Activated T-helper 2 cell treated with anti-CD3 and anti-CD28 coated beads, Interferon-gamma antibody, Interleukin-2, Interleukin-4, amounts not matched to agents 10 μg/mL and 5 μg/mL and 100 μg/mL, durations not matched to agents 14 hours and 24 hours and 36 hours (primary cell): ENCODE data around the gene KRTAP10-9. TPM values are rescaled to one million over a fixed set of nuclear protein-coding genes. Genes with fewer than 3 reads are reported as not detected.
A peak's percentile ranks its signal among the peaks of the same experiment; 100 is the strongest.
"Not testable (repeated sequence)": the region's sequence is repeated elsewhere in the genome, so short reads cannot be mapped to it uniquely, and the experiment has no call there.

Source experiments
- DNase-seq: peaks from one replicate; pipeline ENCODE4 v3.0.0; 2021; ENCODE audit warnings: low spot score
- H3K27ac Mint-ChIP-seq: one replicate; pipeline ENCODE4 v1.8.0; 2021; ENCODE audit warnings: mixed read lengths
- H3K27me3 Mint-ChIP-seq: one replicate; pipeline ENCODE4 v1.8.0; 2021; ENCODE audit warnings: low read depth, mixed read lengths
- H3K36me3 Mint-ChIP-seq: one replicate; pipeline ENCODE4 v1.8.0; 2021; ENCODE audit warnings: low read depth, mixed read lengths
- H3K4me1 Mint-ChIP-seq: one replicate; pipeline ENCODE4 v1.8.0; 2021; ENCODE audit warnings: low read depth, mixed read lengths
- H3K4me3 Mint-ChIP-seq: one replicate; pipeline ENCODE4 v1.8.0; 2021; ENCODE audit warnings: low read depth, mild to moderate bottlenecking, moderate library complexity, mixed read lengths
- H3K9me3 Mint-ChIP-seq: one replicate; pipeline ENCODE4 v1.8.0; 2021; ENCODE audit warnings: mixed read lengths
- intact Hi-C: fragments of 100-400 bp; cut with micrococcal nuclease; formaldehyde crosslinking; loops from one replicate; pipeline ENCODE4 v1.15.1; 2023
- total RNA-seq: library from RNA; stranded (reverse); gene quantifications from 2 replicates; pipeline ENCODE4 v1.2.3, GENCODE V29; 2022

KRTAP10-9 gene
- total RNA-seq, 1 donor from 2014 or later, result not detected

DNA sequence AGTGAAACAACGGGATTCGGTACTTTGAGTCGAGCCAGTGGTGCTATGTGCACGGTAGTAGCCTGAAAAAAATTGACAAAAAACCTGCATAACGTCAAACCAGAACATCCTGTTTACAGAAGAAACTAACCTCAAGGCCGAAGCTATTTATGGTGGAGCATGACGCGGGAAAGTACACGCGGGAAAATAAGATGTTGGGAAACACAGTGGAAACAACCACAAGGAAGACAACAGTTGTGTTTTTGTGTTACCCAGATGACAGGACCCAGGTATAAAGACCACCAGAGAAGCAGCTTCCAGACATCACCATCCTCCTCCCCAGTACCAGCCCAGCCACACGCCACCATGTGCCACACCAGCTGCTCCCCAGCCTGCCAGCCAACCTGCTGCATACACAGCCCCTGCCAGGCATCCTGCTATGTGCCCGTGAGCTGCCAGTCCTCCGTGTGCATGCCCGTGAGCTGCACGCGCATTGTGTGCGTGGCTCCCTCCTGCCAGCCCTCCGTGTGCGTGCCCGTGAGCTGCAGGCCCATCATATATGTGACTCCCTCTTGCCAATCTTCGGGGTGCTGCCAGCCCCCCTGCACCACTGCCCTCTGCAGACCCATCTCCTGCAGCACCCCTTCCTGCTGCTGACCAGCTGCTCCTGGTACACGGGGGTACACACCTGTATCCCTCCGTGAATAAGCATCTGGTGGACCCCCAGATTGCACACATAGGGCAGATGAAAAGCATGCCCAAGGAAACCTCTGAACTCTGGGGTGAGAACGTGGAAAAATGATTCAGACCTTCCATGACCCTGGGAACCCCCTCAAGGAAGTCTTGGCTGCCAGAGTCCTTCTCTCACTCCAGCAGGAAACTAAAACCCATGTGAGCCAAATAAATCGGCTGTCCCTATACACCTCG is 31.0 kb downstream of the KRTAP10-9 start, which contains the start of gene KRTAP12-3:
Gene KRTAP12-3 (plus strand): TSS at position 298 of the 906 bp plus-strand sequence. CDS start 48 bp downstream, at position 346.
- DNase-seq, result peak; percentile 39
- peaks cover 33% of the 10 kb centered on the region for H3K36me3 Mint-ChIP-seq
- H3K4me3 Mint-ChIP-seq, result peak within 1 kb of the TSS; percentile 30
- H3K27me3 Mint-ChIP-seq, result peaks cover 8% of the 10 kb centered on the region
- H3K9me3 Mint-ChIP-seq, result peaks cover 39% of the 10 kb centered on the region
- H3K4me1 Mint-ChIP-seq, result peaks cover 40% of the 10 kb centered on the region
- intact Hi-C loops, result no loop called here
- peak within 1 kb of the TSS; percentile 54 for H3K27ac Mint-ChIP-seq

DNA sequence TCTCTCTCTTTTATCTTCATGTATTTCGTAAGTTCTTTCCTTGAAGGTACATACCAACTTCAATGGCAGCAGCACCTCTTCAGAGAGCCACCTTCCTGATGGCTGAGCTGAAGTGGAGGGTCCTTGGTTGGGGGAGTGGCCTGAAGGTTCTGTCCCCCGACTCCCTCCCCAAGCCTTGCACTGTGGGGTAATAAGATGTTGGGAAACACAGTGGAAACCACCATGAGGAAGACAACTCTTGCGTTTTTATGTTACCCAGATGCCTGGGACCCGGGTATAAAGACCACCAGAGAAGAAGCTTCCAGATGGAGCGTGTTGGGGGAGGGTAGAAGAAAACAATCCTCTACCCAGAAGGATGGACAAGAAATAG is 31.6 kb downstream of the KRTAP10-9 start:
- H3K27ac Mint-ChIP-seq, result peak overlapping the region; percentile 54
- intact Hi-C loops, result no loop called here

DNA sequence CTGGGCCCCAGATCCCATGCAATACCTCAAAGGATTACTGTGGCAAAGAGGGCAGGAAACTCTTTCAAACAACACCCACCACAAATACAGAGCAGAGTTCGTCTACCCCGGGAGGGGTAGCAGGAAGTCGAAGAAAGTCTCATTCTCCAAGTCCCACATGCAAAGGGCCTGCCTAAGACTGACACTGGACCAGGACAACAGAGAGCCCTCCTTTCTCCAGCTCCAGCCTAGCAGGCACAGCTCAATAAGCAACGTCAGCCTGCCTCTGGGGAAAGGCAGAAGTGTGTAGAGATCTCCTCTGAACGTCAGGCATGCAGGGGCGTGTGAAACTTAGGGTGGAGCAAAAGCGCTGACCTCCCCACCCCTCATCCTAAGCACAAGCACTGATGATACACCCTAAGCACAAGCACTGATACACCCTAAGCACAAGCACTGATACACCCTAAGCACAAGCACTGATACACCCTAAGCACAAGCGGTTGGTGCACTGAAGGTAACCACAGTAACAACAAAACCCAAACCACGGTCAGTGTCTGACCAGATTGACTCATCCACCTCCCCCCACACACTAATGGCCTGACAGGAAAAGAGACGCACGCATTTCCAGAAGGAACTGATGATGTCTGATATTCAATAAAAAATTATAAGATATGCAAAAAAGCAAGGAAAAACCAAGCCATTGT is 32.2 kb downstream of the KRTAP10-9 start:
- H3K27ac Mint-ChIP-seq, result peak overlapping the region; percentile 40
- H3K4me3 Mint-ChIP-seq, result no peak overlapping the region
- H3K4me1 Mint-ChIP-seq, result peaks cover 35% of the 10 kb centered on the region
- intact Hi-C loops, result no loop called here
- H3K36me3 Mint-ChIP-seq, result peaks cover 28% of the 10 kb centered on the region
- peaks cover 18% of the 10 kb centered on the region for H3K27me3 Mint-ChIP-seq
- no peak for DNase-seq
- peaks cover 39% of the 10 kb centered on the region for H3K9me3 Mint-ChIP-seq

More for the DNA sequence above, 31.6 kb downstream of the KRTAP10-9 start:
- Mint-ChIP-seq H3K27me3 (peaks cover 13% of the 10 kb centered on the region), H3K4me1 (peaks cover 40% of the 10 kb centered on the region), H3K9me3 (peaks cover 39% of the 10 kb centered on the region), H3K36me3 (peaks cover 33% of the 10 kb centered on the region), H3K4me3 (no peak overlapping the region)
- DNase-seq, result no peak

DNA sequence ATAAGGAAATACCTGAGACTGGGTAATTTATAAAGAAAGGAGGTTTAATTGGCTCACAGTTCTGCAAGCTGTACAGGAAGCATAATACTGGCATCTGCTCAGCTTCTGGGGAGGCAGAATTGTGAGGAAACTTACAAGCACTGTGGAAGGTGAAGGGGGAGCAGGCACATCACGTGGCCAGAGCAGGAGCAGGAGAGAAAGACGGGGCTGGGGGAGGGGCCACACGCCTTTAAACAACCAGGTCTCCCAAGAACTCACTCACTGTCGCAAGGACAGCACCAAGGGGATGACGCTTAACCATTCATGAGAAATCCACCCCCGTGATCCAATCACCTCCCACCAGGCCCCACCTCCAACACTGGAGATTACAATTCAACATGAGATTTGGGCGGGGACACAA is 34.7 kb downstream of the KRTAP10-9 start:
- DNase-seq, H3K27ac Mint-ChIP-seq, intact Hi-C loops, H3K4me3 Mint-ChIP-seq: not testable (repeated sequence)
- Mint-ChIP-seq H3K9me3 (peaks cover 23% of the 10 kb centered on the region), H3K36me3 (peaks cover 21% of the 10 kb centered on the region), H3K4me1 (peaks cover 29% of the 10 kb centered on the region), H3K27me3 (peaks cover 21% of the 10 kb centered on the region)

DNA sequence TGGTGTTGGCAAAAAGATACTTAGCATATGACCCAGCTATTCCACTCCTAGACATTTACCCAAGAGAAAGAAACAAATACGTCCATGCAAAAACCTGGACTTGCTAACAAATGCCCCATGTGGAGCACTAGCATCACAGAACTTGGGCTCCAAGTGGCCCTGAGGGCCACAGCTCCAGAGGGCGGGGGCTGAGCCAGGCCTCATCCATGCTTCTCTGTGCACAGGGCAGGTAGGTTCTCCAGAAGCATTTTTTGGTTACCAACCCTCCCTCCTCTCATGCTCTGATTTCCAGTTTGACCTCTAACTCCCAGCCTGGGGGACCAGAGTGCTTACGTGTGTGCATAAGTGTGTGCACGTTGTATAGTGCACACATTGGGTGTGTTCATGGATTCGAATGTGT is 37.8 kb downstream of the KRTAP10-9 start:
- H3K36me3 Mint-ChIP-seq, result no peaks in the 10 kb centered on the region
- H3K4me1 Mint-ChIP-seq, result peaks cover 2% of the 10 kb centered on the region
- intact Hi-C loops, result no loop called here
- H3K4me3 Mint-ChIP-seq, result no peak overlapping the region
- peaks cover 12% of the 10 kb centered on the region for H3K9me3 Mint-ChIP-seq
- H3K27me3 Mint-ChIP-seq, result peaks cover 23% of the 10 kb centered on the region
- H3K27ac Mint-ChIP-seq, result no peak overlapping the region
- DNase-seq, result no peak

DNA sequence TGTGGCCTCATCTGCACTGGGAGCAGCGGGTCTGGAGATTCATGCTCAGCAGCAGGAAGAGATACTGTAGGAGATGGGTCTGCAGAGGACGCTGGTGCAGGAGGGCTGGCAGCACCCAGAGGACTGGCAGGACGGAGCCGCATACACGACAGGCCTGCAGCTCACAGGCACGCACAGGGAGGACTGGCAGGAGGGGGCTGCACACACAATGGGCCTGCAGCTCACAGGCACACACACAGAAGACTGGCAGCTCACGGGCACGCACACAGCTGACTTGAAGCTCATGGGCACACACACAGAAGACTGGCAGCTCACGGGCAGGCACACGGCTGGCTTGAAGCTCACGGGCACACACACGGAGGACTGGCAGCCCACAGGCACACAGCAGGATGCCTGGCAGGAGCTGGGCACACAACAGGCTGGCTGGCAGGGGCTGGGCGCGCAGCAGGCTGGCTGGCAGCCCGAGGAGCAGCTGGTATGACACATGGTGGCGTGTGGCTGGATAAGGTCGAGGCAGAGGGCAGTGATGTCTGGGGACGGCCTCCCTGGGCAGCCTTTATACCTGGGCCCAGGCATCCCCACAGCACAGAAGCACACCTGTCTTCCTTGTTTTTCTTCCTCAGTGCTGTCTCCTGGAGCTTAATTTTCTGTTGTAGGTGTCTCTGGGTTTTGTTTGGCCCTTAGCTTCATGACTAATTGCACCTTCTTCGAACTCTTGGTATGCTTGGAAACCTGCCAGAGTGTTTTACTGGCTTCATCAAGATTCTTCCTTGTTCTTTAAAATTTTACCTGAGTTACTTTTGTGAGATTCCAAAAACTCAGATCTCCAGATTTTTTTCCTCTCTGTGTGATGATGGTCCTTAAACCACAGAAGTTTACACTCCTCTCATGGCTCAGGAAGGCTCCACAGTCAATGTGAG is 39.8 kb downstream of the KRTAP10-9 start, which contains the start of gene KRTAP12-2:
Gene KRTAP12-2 (minus strand): TSS at position 527 of the 920 bp plus-strand sequence. CDS start 41 bp downstream, at position 486.
- Mint-ChIP-seq H3K36me3 (no peaks in the 10 kb centered on the region), H3K27ac (no peak within 1 kb of the TSS), H3K9me3 (peaks cover 23% of the 10 kb centered on the region), H3K27me3 (peaks cover 20% of the 10 kb centered on the region), H3K4me3 (no peak within 1 kb of the TSS), H3K4me1 (no peaks in the 10 kb centered on the region)
- intact Hi-C loops, result no loop called here
- no peak for DNase-seq

DNA sequence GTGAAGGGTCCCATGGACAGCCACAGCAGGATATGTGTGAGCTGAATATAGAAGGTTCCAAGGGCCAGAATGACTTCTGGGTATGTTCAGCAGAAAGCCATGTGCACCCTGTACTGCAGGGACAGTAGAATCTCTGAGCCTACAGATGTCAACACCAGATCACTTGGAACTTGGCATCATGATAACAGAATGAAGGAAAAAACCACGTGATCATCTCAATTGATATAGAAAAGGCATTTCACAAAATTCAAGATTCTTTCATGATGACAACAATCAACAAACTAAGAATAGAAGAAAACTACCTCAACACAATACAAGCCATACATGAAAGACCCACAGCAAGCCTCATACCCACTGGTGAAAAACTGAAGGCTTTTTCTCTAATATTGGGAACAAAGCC is 40.7 kb downstream of the KRTAP10-9 start:
- peaks cover 16% of the 10 kb centered on the region for H3K27me3 Mint-ChIP-seq
- intact Hi-C loops, result no loop called here
- H3K4me1 Mint-ChIP-seq, result no peaks in the 10 kb centered on the region
- H3K4me3 Mint-ChIP-seq, result no peak overlapping the region
- H3K36me3 Mint-ChIP-seq, result no peaks in the 10 kb centered on the region
- no peak for DNase-seq
- H3K27ac Mint-ChIP-seq, result no peak overlapping the region
- H3K9me3 Mint-ChIP-seq, result peaks cover 28% of the 10 kb centered on the region

DNA sequence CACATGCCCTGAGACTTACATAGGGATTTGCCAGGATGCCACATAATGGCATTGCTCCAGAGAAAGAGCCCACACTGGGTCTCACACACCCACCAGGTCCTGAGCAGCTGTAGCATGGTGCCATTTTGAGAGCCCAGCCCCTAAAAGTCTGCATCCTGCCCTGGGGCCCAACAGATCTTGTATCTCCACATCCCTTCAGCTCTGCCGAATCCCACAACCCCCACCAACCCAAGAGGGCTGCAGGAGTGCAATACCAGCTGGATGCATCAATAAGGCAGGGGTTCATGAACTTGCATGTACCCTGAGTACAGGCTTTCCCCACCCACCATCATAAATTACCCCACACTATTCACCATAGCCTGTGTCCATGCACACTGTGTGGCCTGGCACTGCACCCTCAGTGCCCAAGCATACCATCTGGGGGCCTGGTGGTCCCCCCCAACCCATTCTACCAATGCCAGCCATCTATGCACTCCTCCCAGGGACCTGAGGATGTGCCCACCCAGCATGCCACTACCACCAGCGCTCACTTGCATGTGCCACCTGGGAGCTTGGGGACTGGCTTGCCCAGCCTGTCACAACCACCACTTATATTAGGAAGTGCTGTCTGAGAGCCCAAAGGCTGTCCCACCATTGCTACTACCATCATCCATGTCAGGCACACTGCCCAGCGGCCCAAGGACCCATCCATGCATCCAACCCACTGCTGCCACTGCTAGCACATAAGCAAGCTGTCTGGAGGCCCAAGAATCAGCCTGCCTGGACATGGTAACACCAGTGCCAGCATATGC is 43.9 kb downstream of the KRTAP10-9 start:
- Mint-ChIP-seq H3K4me1 (no peaks in the 10 kb centered on the region), H3K9me3 (peaks cover 45% of the 10 kb centered on the region), H3K27ac (no peak overlapping the region), H3K27me3 (peaks cover 4% of the 10 kb centered on the region), H3K36me3 (no peaks in the 10 kb centered on the region), H3K4me3 (no peak overlapping the region)
- no peak for DNase-seq
- intact Hi-C loops, result no loop called here

DNA sequence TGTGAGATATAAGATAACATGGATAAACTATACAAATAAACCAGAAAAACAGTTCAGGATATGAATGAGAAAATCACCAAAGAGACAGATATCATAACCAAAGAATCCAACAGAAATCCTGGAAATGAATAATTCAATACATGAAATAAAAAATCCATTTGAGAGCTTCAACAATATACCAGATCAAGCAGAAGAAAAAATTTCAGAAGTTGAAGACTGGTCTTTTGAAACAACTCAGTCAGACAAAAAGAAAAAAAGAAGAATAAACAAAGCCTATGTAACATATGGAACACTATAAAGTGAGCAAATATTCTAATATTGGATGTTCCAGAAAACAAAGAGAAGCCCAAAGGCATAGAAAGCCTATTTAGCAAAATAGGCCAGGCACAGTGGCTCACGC is 45.0 kb downstream of the KRTAP10-9 start:
- Mint-ChIP-seq H3K27me3 (peaks cover 4% of the 10 kb centered on the region), H3K27ac (no peak overlapping the region), H3K36me3 (no peaks in the 10 kb centered on the region), H3K4me1 (no peaks in the 10 kb centered on the region), H3K4me3 (no peak overlapping the region), H3K9me3 (peaks cover 45% of the 10 kb centered on the region)
- DNase-seq, result no peak
- intact Hi-C loops, result no loop called here

DNA sequence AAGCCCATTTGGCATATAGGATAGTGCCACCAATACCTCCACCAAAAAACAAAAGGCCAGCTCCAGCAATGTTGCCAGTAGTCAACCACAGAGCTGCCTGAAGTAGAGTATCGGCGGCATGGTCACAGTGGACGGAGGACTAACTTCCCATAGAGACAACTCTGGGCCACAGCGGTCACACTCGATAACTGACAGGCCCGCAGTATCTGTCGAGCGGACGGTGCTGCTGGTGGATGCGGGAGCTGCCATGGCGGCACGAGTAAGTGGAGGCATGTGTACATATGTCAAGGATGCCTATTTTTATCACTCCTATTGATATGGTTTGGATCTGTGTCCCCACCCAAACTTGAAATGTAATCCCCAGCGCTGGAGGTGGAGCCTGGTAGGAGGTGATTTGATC is 51.0 kb downstream of the KRTAP10-9 start:
- intact Hi-C loops, result no loop called here
- DNase-seq, result no peak
- H3K9me3 Mint-ChIP-seq, result peaks cover 13% of the 10 kb centered on the region
- peaks cover 10% of the 10 kb centered on the region for H3K27me3 Mint-ChIP-seq
- H3K36me3 Mint-ChIP-seq, result no peaks in the 10 kb centered on the region
- no peak overlapping the region for H3K27ac Mint-ChIP-seq
- H3K4me1 Mint-ChIP-seq, result no peaks in the 10 kb centered on the region
- no peak overlapping the region for H3K4me3 Mint-ChIP-seq
